Measurements from ENCODE around the gene CHKA. TPM values are rescaled to one million over a fixed set of nuclear protein-coding genes. Genes with fewer than 3 reads are reported as not detected.

The CHKA gene
- polyA plus RNA-seq, 1 donor (not counting 4 experiments of a cell fraction or from before 2014, with no cell fraction given) = 7.1 TPM

- FAIRE-seq (no peak), DNase-seq (ENCODE audit: low read depth, low spot score) (no peak)
- H2AFZ ChIP-seq (ENCODE audit: control insufficient read depth, low read length) = peak overlapping the region; percentile 96
- H3K4me3 ChIP-seq (ENCODE audit: control insufficient read depth in 2 of 3, extremely low read depth in 1 of 3, insufficient read depth in 2 of 3, low read depth in 1 of 3, low read length in 3 of 3) = peak overlapping the region; percentile 76 to 97 (median 95)
- peak overlapping the region; percentile 86 for H3K27ac ChIP-seq (ENCODE audit: control insufficient read depth, insufficient read depth, low read length)
- dilution Hi-C loops (cut with MboI; ENCODE audit: extremely low pct_ligation_motif_present, low sequenced_read_pairs) = no loop called here
- no peaks in the 10 kb centered on the region for H4K20me1 ChIP-seq (ENCODE audit: control insufficient read depth, extremely low read depth, insufficient read depth, low read length)
- peak overlapping the region; percentile 92 for H3K4me2 ChIP-seq (ENCODE audit: control insufficient read depth, extremely low read depth, insufficient read depth, low read depth, low read length)
- H3K9me3 ChIP-seq (ENCODE audit: control insufficient read depth, low read depth, low read length) = no peaks in the 10 kb centered on the region
- H3K9ac ChIP-seq (ENCODE audit: control insufficient read depth, extremely low read depth, insufficient read depth, low read length) = peak overlapping the region; percentile 96
- H3K9me1 ChIP-seq (ENCODE audit: control insufficient read depth, extremely low read depth, insufficient read depth, low read length) = no peaks in the 10 kb centered on the region
- peaks cover 24% of the 10 kb centered on the region for H3K79me2 ChIP-seq (ENCODE audit: control insufficient read depth, insufficient read depth, low read length)
- H3K36me3 ChIP-seq (ENCODE audit: control insufficient read depth in 2 of 2, extremely low read depth in 1 of 2, insufficient read depth in 2 of 2, low read length in 2 of 2) = peaks cover 10 to 21% of the 10 kb centered on the region in 2 experiments
- no peaks in the 10 kb centered on the region for H3K27me3 ChIP-seq (ENCODE audit: control insufficient read depth, extremely low read depth, insufficient read depth, low read length)
- TF ChIP-seq EZH2 (IDR thresholded peaks at IDR 0.05; ENCODE audit: low read length) = no peak
- no peak for TF ChIP-seq CTCF (optimal IDR thresholded peaks at IDR 0.05 in 1 of 3, IDR thresholded peaks at IDR 0.05 in 1 of 3, conservative IDR thresholded peaks at IDR 0.05 in 1 of 3; ENCODE audit: extremely low read depth in 1 of 3, insufficient read depth in 2 of 3, low read length in 3 of 3)
- peaks cover 24% of the 10 kb centered on the region for H3K4me1 ChIP-seq (ENCODE audit: control insufficient read depth, extremely low read depth, insufficient read depth, low read length)
Observed at GRCh38 chr11:68031144-68031464, 90.1 kb downstream of the CHKA start.

GRCh38 chr11:68030318-68031143, 90.7 kb downstream of the CHKA start, which contains the start of gene NDUFS8:
Gene NDUFS8, plus strand, starts transcription at chr11:68030681. Its CDS starts 1,471 bp downstream, at chr11:68032152.
- dilution Hi-C loops (cut with MboI; ENCODE audit: extremely low pct_ligation_motif_present, low sequenced_read_pairs) = no loop called here
- Histone ChIP-seq H3K4me1 (ENCODE audit: control insufficient read depth, extremely low read depth, insufficient read depth, low read length) (peaks cover 24% of the 10 kb centered on the region), H3K9me3 (ENCODE audit: control insufficient read depth, low read depth, low read length) (no peaks in the 10 kb centered on the region), H3K9ac (ENCODE audit: control insufficient read depth, extremely low read depth, insufficient read depth, low read length) (peak within 1 kb of the TSS; percentile 96), H4K20me1 (ENCODE audit: control insufficient read depth, extremely low read depth, insufficient read depth, low read length) (no peaks in the 10 kb centered on the region), H3K27me3 (ENCODE audit: control insufficient read depth, extremely low read depth, insufficient read depth, low read length) (no peaks in the 10 kb centered on the region), H3K27ac (ENCODE audit: control insufficient read depth, insufficient read depth, low read length) (peak within 1 kb of the TSS; percentile 86), H3K36me3 (ENCODE audit: control insufficient read depth in 2 of 2, extremely low read depth in 1 of 2, insufficient read depth in 2 of 2, low read length in 2 of 2) (peaks cover 10 to 21% of the 10 kb centered on the region in 2 experiments), H3K9me1 (ENCODE audit: control insufficient read depth, extremely low read depth, insufficient read depth, low read length) (no peaks in the 10 kb centered on the region), H3K79me2 (ENCODE audit: control insufficient read depth, insufficient read depth, low read length) (peaks cover 24% of the 10 kb centered on the region), H3K4me3 (ENCODE audit: control insufficient read depth in 2 of 3, extremely low read depth in 1 of 3, insufficient read depth in 2 of 3, low read depth in 1 of 3, low read length in 3 of 3) (peak within 1 kb of the TSS; percentile 76 to 97 (median 95)), H3K4me2 (ENCODE audit: control insufficient read depth, extremely low read depth, insufficient read depth, low read depth, low read length) (peak within 1 kb of the TSS; percentile 92), H2AFZ (ENCODE audit: control insufficient read depth, low read length) (peak within 1 kb of the TSS; percentile 96)
- FAIRE-seq (peak; percentile 73), DNase-seq (ENCODE audit: low read depth, low spot score) (peak; percentile 98)
- TF ChIP-seq CTCF (optimal IDR thresholded peaks at IDR 0.05 in 1 of 3, IDR thresholded peaks at IDR 0.05 in 1 of 3, conservative IDR thresholded peaks at IDR 0.05 in 1 of 3; ENCODE audit: extremely low read depth in 1 of 3, insufficient read depth in 2 of 3, low read length in 3 of 3) (no peak), EZH2 (IDR thresholded peaks at IDR 0.05; ENCODE audit: low read length) (no peak)
